GM12891 (cell line): ENCODE data around the gene SVOP.

Experiments
- DNase-seq: peaks from one replicate; pipeline ENCODE4 v3.0.0; 2011; ENCODE audit warnings: low spot score; ENCODE audit not compliant: insufficient read length
- FAIRE-seq: peaks from 2 replicates; lab custom pipeline; 2011; peaks lifted over from hg19 to GRCh38; lab: Jason Lieb, UNC
- PAX5 ChIP-seq: IDR thresholded peaks from 2 replicates; pipeline ENCODE4 v1.6.1; 2011; ENCODE audit warnings: low read length, moderate library complexity, mild to moderate bottlenecking; ENCODE audit not compliant: insufficient read depth, severe bottlenecking
- POLR2A ChIP-seq: IDR thresholded peaks from 2 replicates; pipeline ENCODE4 v1.6.1; 2011; ENCODE audit warnings: low read depth, low read length, control low read depth
- POLR2AphosphoS5 ChIP-seq: IDR thresholded peaks from 2 replicates; pipeline ENCODE4 v1.6.1; 2011; ENCODE audit warnings: low read depth, low read length, control low read depth
- POU2F2 ChIP-seq: IDR thresholded peaks from 2 replicates; pipeline ENCODE4 v1.6.1; 2011; ENCODE audit warnings: low read depth, mild to moderate bottlenecking, control low read depth, low read length, moderate library complexity
- SPI1 ChIP-seq: IDR thresholded peaks from 2 replicates; pipeline ENCODE4 v1.6.1; 2011; ENCODE audit warnings: low read depth, low read length, control low read depth
- TAF1 ChIP-seq: IDR thresholded peaks from 2 replicates; pipeline ENCODE4 v1.6.1; 2011; ENCODE audit warnings: low read depth, low read length, control low read depth

SVOP gene

DNA sequence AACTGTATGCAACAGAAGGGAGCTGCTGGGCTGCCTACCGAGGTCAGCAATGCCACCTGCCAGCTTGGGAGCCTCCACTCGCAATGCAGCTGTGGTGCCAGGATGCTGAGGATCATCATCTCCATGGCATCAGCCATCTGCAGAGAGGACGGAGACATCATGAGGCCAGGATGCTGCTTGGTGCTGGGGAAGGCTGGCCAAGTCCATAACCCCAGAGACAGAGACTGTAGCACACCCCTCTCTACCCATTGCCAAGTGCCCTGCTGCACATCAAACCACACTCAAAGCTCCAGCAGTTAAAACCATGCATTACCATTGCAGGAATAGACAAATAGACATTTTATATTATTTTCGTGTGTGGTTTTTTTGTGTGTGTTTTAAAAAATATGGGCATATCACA lies 43.5 kb downstream of the SVOP start:
- DNase-seq, result no peak
- no peak for FAIRE-seq
- TF ChIP-seq POU2F2, result no peak
- no peak for TF ChIP-seq SPI1
- TF ChIP-seq POLR2AphosphoS5, result no peak
- TF ChIP-seq POLR2A, result no peak
- no peak for TF ChIP-seq TAF1
- no peak for TF ChIP-seq PAX5

DNA sequence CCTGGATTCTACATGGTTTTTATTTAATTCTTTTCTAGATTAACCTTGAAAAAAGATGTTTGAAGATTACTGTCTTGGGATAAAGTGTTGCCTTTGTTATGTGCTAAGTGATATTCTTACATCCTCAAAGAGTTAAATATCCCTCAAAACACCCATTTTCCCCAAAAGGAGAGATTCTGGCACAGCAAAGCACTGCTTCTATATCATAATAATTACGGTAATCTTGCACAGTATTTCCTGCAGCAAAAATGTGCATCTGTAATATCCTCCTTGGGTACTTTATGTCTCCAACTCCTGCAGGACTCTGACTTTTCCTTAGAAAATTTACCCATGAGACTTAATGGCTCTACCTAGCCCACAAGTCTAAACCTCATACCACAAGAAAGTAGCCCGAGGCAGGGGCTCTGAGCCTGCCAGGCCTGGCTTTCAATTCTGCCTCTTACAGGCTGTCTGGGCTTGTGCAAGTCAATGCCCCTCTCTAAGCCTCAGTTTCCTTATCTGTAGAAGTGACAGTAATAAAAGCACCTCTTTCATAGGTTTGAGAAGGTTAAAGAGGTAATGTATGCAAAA lies 45.8 kb downstream of the SVOP start:
- no peak for DNase-seq
- FAIRE-seq, result no peak
- TF ChIP-seq POLR2AphosphoS5 (no peak), POU2F2 (no peak), PAX5 (no peak), SPI1 (no peak), TAF1 (no peak), POLR2A (no peak)

DNA sequence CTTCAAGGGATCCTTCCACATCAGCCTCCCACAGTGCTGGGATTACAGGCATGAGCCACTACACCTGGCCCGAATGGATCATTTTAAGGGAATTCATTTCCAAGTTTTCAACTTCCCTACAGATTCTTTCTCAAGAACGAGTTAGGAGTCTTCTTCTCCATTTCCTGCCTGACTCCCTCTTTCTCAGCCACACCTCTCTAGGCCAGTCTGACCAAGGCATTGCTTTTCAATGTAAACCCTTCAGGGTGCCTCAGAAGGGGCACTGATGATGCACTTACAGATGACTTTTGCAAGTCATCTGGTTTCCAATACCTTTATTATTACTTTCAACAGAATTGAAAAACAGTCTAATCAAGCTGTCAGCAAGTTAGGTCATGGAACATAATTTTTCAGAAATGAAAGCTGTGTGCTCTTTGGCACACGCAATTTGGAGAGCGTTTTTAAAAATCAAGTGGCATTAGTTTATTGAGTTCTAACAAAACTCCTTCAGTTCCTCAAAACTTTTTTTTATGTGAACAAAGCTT lies 47.2 kb downstream of the SVOP start:
- no peak for TF ChIP-seq SPI1
- no peak for TF ChIP-seq POU2F2
- no peak for TF ChIP-seq TAF1
- TF ChIP-seq POLR2A, result no peak
- TF ChIP-seq PAX5, result no peak
- no peak for TF ChIP-seq POLR2AphosphoS5
- FAIRE-seq (no peak), DNase-seq (no peak)

DNA sequence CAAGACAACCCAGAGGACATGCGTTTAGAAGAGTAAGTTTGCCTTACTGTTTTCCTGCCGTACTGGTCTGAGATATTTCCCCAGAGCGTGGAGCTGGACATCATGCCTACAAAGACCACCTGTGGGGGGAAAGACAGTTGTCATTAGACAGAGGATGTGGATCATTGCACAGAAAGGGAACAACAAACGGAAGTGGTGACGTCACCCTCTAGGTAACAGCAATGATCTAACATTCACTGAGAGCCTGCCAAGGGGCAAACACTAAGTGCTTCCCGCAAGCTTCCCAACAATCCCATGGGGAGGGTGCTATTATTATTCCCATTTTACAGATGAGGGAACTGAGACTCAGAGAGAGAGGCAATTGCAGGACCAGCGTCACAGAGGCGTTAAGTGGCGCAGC lies 48.5 kb downstream of the SVOP start:
- TF ChIP-seq POU2F2 (no peak), SPI1 (no peak), PAX5 (no peak), TAF1 (no peak), POLR2AphosphoS5 (no peak), POLR2A (no peak)
- DNase-seq (no peak), FAIRE-seq (no peak)

DNA sequence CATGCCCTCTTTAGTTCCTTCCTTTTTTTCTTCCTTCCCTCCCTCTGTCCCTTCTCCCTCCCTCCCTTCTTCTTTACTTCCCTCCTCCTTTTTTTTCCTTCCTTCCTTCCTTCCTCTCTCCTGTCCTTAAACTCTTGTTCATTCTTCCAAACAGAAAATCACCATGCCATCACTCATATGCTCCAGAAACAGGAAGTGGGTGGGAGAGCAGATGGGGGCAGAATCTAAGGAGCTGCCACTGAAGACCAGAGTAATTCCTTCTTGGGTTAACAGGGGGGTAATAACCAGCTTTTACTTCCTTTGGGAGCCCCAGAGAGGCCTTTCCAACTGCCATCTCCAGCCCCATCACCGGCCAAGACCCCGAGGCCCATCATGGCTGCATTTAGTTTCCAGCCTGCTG lies 51.2 kb downstream of the SVOP start:
- DNase-seq (no peak), FAIRE-seq (no peak)
- TF ChIP-seq POU2F2 (no peak), SPI1 (no peak), TAF1 (no peak), POLR2A (no peak)

DNA sequence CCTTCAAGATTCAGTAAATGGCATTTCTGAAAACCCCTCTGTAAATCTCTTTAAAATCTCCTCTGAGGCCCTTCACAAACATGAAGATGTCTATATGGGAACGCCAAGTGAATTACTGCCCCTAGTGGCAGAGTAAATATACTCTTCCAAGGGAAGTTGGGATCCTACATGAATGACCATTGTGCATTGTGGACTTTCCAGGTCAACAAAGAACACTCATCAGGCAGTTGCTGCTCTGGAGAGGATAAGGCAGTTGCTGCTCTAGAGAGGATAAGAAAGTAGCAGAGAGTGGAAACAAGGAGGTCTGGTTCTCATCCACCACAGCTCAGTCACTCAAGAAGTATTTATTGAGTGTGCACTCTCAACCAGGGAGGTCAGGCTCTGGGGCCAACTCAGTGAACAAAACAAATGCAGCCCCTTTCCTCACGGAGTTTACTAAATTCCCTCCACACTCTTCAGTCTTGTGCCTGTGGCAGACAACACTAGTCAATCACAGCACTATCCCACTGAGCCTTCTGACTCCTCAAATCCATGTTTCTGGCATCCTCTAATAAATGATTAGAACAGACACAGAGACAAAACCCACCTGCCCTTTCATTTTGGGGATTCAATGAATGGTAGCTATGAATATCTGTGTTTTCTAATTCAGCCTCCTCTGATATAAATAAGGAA lies 52.9 kb downstream of the SVOP start:
- FAIRE-seq, result peak; percentile 5
- DNase-seq, result no peak
- TF ChIP-seq POU2F2 (no peak), POLR2A (no peak), SPI1 (no peak), PAX5 (no peak), POLR2AphosphoS5 (no peak), TAF1 (no peak)

DNA sequence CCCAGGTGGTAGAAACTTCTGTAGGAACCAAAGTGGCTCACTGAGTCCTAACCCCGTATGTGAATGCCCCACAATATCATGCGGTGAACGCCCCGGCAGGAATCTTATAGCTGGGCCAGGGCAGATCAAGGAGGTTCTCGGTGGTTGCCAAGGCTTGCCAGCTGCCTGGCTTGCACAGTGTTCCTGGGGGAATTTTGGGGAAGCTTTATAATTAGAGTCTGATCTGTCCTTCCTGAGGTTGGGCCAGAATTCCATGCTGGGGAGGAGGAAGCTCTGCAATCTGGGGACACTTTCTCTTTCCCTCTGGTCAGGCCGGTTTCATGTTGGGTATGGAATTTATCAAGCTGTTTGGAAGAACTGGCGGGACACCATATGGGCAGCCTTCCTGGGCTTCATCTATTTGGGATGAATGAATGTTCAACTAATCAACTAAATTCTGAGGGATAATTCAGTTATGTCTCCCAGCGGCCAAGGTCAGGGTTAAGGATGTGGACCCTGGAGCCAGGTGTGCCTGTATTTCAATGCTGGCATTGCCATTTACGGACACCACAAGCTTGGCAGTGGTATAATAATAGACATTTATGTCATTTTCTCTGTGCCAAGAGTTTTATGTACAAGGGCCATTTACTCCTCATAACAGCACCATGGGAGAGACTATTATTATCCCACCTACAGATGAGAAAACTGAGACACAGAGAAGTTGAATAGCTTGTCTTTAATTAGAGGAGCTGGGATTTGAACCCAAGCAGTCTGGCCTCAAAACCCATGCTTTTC lies 54.3 kb downstream of the SVOP start:
- no peak for FAIRE-seq
- no peak for TF ChIP-seq PAX5
- no peak for TF ChIP-seq POLR2AphosphoS5
- TF ChIP-seq TAF1, result no peak
- TF ChIP-seq POLR2A, result no peak
- TF ChIP-seq SPI1, result no peak
- TF ChIP-seq POU2F2, result no peak
- DNase-seq, result no peak

DNA sequence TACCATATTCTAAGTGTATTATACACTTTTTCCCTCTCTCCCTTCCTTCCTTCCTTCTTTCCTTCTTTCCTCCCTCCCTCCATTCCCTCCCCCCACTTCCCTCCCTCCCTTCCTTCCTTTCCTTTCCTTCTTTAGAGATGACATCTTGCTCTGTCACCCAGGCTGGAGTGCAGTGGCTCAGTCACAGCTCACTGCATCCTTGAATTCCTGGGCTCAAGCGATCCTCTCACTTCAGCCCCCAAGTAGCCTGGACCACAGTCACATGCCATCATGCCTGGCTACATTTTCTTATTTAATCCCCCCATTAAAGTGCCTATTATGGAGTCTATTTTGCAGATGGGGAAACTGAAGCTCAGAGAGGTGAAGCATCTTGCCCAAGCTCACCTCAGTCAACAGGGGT lies 55.0 kb downstream of the SVOP start:
- TF ChIP-seq POLR2AphosphoS5 (no peak), POLR2A (no peak), SPI1 (no peak)
- FAIRE-seq, result no peak
- no peak for DNase-seq

DNA sequence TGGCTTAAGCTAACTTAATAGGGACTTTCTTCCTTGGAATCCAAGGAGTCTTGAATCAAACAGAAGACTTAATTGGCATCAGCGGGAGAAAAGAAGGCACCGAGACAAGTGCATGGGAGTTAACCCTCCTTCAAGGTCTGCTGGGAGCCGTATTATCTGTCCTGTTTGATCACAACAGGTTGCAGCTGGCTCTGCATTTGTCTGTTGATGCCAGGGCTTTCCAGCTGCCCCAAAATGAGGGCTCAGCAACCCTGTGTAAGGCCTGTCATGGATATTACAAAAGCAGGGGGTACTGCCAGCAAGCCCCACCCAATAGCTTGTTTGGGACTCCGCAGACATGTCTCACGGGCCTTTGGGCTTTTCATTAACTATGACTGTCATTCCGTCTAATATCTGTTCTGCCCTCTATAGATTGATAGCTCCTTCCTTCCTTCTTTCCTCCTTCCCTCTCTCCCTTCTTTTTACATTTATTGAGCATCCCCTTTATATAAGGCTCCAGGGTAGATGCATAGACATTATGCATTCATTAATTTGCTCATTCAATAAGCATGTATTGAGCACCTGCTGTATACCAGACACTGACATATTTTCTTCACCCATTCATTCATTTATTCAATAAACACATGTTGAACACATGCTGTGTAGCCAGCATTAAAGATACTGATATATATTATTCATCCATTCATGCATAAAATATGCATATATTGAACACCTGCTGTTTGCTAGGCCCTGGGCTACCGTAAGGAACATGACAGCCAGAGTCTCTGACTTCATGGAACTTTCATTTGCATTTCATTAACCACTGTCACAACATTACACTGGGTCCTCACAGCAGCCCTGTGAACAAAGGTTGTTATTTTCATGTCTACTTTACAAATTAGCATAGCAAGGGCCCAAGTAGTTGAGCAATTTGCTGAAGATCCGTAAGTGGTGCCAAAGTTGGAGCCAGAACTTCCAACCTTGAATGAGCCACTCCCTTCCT lies 56.2 kb downstream of the SVOP start:
- TF ChIP-seq PAX5 (no peak), SPI1 (no peak), TAF1 (no peak), POLR2AphosphoS5 (no peak), POU2F2 (no peak), POLR2A (no peak)
- no peak for FAIRE-seq
- DNase-seq, result no peak
